ENCODE measurements around the gene TIMM9.

GRCh38 chr14:58408681-58409215 lies 18.6 kb downstream of the TIMM9 start:
- no peak for TF ChIP-seq POLR2A (IDR thresholded peaks at IDR 0.05)
- TF ChIP-seq CTCF (IDR thresholded peaks at IDR 0.05), result no peak

Data from vagina (tissue), 2 donors.